ENCODE data around the gene SCTR. TPM values are rescaled to one million over a fixed set of nuclear protein-coding genes. Genes with fewer than 3 reads are reported as not detected.

Gene SCTR
- total RNA-seq, 1 donor from 2014 or later: not detected

- peak; percentile 81 for DNase-seq (ENCODE audit: low spot score)
- Mint-ChIP-seq H3K4me3 (ENCODE audit: unreplicated experiment) (no peak overlapping the region), H3K27ac (ENCODE audit: unreplicated experiment) (no peak overlapping the region)
These were observed 84.4 kb downstream of the SCTR start for GRCh38 chr2:119439574-119440500.

GRCh38 chr2:119438726-119439284 lies 85.5 kb downstream of the SCTR start:
- Mint-ChIP-seq H3K9me3 (ENCODE audit: low read depth) (no peaks in the 10 kb centered on the region), H3K36me3 (ENCODE audit: low read depth) (no peaks in the 10 kb centered on the region), H3K4me1 (ENCODE audit: low read depth) (no peaks in the 10 kb centered on the region), H3K4me3 (ENCODE audit: unreplicated experiment) (no peak overlapping the region), H3K27ac (ENCODE audit: unreplicated experiment) (no peak overlapping the region), H3K27me3 (ENCODE audit: low read depth) (peaks cover 45% of the 10 kb centered on the region)
- TF ChIP-seq CTCF (IDR thresholded peaks at IDR 0.05): no peak
- no peak for DNase-seq (ENCODE audit: low spot score)

More at GRCh38 chr2:119439574-119440500, 84.4 kb downstream of the SCTR start:
- Mint-ChIP-seq H3K27me3 (ENCODE audit: low read depth) (peaks cover 45% of the 10 kb centered on the region), H3K9me3 (ENCODE audit: low read depth) (no peaks in the 10 kb centered on the region), H3K4me1 (ENCODE audit: low read depth) (no peaks in the 10 kb centered on the region), H3K36me3 (ENCODE audit: low read depth) (no peaks in the 10 kb centered on the region)
- no peak for TF ChIP-seq CTCF (IDR thresholded peaks at IDR 0.05)

GRCh38 chr2:119438128-119438656 lies 86.1 kb downstream of the SCTR start:
- no peak overlapping the region for H3K4me3 Mint-ChIP-seq (ENCODE audit: unreplicated experiment)
- no peaks in the 10 kb centered on the region for H3K4me1 Mint-ChIP-seq (ENCODE audit: low read depth)
- no peak for TF ChIP-seq CTCF (IDR thresholded peaks at IDR 0.05)
- no peaks in the 10 kb centered on the region for H3K9me3 Mint-ChIP-seq (ENCODE audit: low read depth)
- DNase-seq (ENCODE audit: low spot score): no peak
- peaks cover 47% of the 10 kb centered on the region for H3K27me3 Mint-ChIP-seq (ENCODE audit: low read depth)
- H3K36me3 Mint-ChIP-seq (ENCODE audit: low read depth): no peaks in the 10 kb centered on the region
- no peak overlapping the region for H3K27ac Mint-ChIP-seq (ENCODE audit: unreplicated experiment)

GRCh38 chr2:119436993-119437772 lies 87.1 kb downstream of the SCTR start:
- no peak for DNase-seq (ENCODE audit: low spot score)
- Mint-ChIP-seq H3K4me3 (ENCODE audit: unreplicated experiment) (no peak overlapping the region), H3K27ac (ENCODE audit: unreplicated experiment) (no peak overlapping the region), H3K27me3 (ENCODE audit: low read depth) (peaks cover 47% of the 10 kb centered on the region), H3K4me1 (ENCODE audit: low read depth) (peaks cover 6% of the 10 kb centered on the region), H3K36me3 (ENCODE audit: low read depth) (no peaks in the 10 kb centered on the region), H3K9me3 (ENCODE audit: low read depth) (no peaks in the 10 kb centered on the region)
- TF ChIP-seq CTCF (IDR thresholded peaks at IDR 0.05): no peak

DNA sequence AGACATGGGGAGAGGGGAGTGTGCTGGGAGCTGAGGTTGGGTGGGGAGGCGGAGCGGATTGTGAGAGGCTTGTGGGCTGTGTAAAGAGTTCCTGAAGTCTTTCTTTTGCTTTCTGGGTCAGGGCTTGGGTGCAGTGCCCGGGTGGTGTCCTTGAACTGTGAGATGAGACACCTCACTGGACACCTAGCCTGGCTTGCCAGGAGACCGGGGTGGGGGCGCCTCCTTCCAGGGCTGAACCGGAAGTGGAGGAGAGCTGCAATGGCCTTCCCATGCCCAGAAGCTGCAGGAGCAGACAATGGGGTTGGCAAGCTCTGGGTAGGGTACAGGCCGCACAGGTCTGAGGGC lies 88.4 kb downstream of the SCTR start:
- no peak for DNase-seq (ENCODE audit: low spot score)
- Mint-ChIP-seq H3K4me3 (ENCODE audit: unreplicated experiment) (no peak overlapping the region), H3K4me1 (ENCODE audit: low read depth) (peaks cover 11% of the 10 kb centered on the region), H3K27ac (ENCODE audit: unreplicated experiment) (no peak overlapping the region), H3K36me3 (ENCODE audit: low read depth) (no peaks in the 10 kb centered on the region), H3K27me3 (ENCODE audit: low read depth) (peaks cover 44% of the 10 kb centered on the region), H3K9me3 (ENCODE audit: low read depth) (no peaks in the 10 kb centered on the region)
- no peak for TF ChIP-seq CTCF (IDR thresholded peaks at IDR 0.05)

Measured in chondrocyte (in vitro differentiated cells).